ENCODE data around the gene SIK3. TPM values are rescaled to one million over a fixed set of nuclear protein-coding genes. Genes with fewer than 3 reads are reported as not detected.

The SIK3 gene
- total RNA-seq, 1 donor from 2014 or later = 19.5 TPM

- no peaks in the 10 kb centered on the region for H3K9me3 Mint-ChIP-seq (ENCODE audit: low read depth)
- no peak overlapping the region for H3K4me3 Mint-ChIP-seq (ENCODE audit: unreplicated experiment)
- no peaks in the 10 kb centered on the region for H3K27me3 Mint-ChIP-seq (ENCODE audit: low read depth)
- peaks cover 31% of the 10 kb centered on the region for H3K4me1 Mint-ChIP-seq (ENCODE audit: low read depth)
- TF ChIP-seq CTCF (IDR thresholded peaks at IDR 0.05) = no peak
- H3K27ac Mint-ChIP-seq (ENCODE audit: unreplicated experiment) = no peak overlapping the region
- H3K36me3 Mint-ChIP-seq (ENCODE audit: low read depth) = no peaks in the 10 kb centered on the region
- DNase-seq (ENCODE audit: low spot score) = no peak
Measured at GRCh38 chr11:117089685-117090084, 8.5 kb downstream of the SIK3 start.

GRCh38 chr11:117087446-117087845, 10.8 kb downstream of the SIK3 start:
- TF ChIP-seq CTCF (IDR thresholded peaks at IDR 0.05) = no peak
- Mint-ChIP-seq H3K36me3 (ENCODE audit: low read depth) (no peaks in the 10 kb centered on the region), H3K4me3 (ENCODE audit: unreplicated experiment) (no peak overlapping the region), H3K4me1 (ENCODE audit: low read depth) (peaks cover 33% of the 10 kb centered on the region), H3K27ac (ENCODE audit: unreplicated experiment) (no peak overlapping the region), H3K27me3 (ENCODE audit: low read depth) (no peaks in the 10 kb centered on the region), H3K9me3 (ENCODE audit: low read depth) (no peaks in the 10 kb centered on the region)
- no peak for DNase-seq (ENCODE audit: low spot score)

GRCh38 chr11:117084992-117085391, 13.2 kb downstream of the SIK3 start:
- TF ChIP-seq CTCF (IDR thresholded peaks at IDR 0.05) = no peak
- no peak for DNase-seq (ENCODE audit: low spot score)
- H3K4me3 Mint-ChIP-seq (ENCODE audit: unreplicated experiment) = no peak overlapping the region
- H3K27me3 Mint-ChIP-seq (ENCODE audit: low read depth) = no peaks in the 10 kb centered on the region
- no peak overlapping the region for H3K27ac Mint-ChIP-seq (ENCODE audit: unreplicated experiment)
- no peaks in the 10 kb centered on the region for H3K9me3 Mint-ChIP-seq (ENCODE audit: low read depth)
- no peaks in the 10 kb centered on the region for H3K36me3 Mint-ChIP-seq (ENCODE audit: low read depth)
- peaks cover 32% of the 10 kb centered on the region for H3K4me1 Mint-ChIP-seq (ENCODE audit: low read depth)

- Mint-ChIP-seq H3K9me3 (ENCODE audit: low read depth) (no peaks in the 10 kb centered on the region), H3K4me3 (ENCODE audit: unreplicated experiment) (no peak overlapping the region), H3K4me1 (ENCODE audit: low read depth) (peaks cover 28% of the 10 kb centered on the region), H3K27ac (ENCODE audit: unreplicated experiment) (peak overlapping the region; percentile 18), H3K36me3 (ENCODE audit: low read depth) (no peaks in the 10 kb centered on the region), H3K27me3 (ENCODE audit: low read depth) (no peaks in the 10 kb centered on the region)
- DNase-seq (ENCODE audit: low spot score) = no peak
- no peak for TF ChIP-seq CTCF (IDR thresholded peaks at IDR 0.05)
Measured at GRCh38 chr11:117083011-117083935, 15.0 kb downstream of the SIK3 start.

- Mint-ChIP-seq H3K4me1 (ENCODE audit: low read depth) (peaks cover 35% of the 10 kb centered on the region), H3K36me3 (ENCODE audit: low read depth) (no peaks in the 10 kb centered on the region), H3K27ac (ENCODE audit: unreplicated experiment) (no peak overlapping the region), H3K9me3 (ENCODE audit: low read depth) (no peaks in the 10 kb centered on the region), H3K27me3 (ENCODE audit: low read depth) (no peaks in the 10 kb centered on the region), H3K4me3 (ENCODE audit: unreplicated experiment) (no peak overlapping the region)
- DNase-seq (ENCODE audit: low spot score) = no peak
- TF ChIP-seq CTCF (IDR thresholded peaks at IDR 0.05) = peak; percentile 21
Measured at GRCh38 chr11:117081908-117082307, 16.3 kb downstream of the SIK3 start.

Measured in chondrocyte (in vitro differentiated cells).